ENCODE results near the gene RAB20.
"Not testable (repeated sequence)": the region's sequence is repeated elsewhere in the genome, so short reads cannot be mapped to it uniquely, and the experiment has no call there.

Gene RAB20

DNA sequence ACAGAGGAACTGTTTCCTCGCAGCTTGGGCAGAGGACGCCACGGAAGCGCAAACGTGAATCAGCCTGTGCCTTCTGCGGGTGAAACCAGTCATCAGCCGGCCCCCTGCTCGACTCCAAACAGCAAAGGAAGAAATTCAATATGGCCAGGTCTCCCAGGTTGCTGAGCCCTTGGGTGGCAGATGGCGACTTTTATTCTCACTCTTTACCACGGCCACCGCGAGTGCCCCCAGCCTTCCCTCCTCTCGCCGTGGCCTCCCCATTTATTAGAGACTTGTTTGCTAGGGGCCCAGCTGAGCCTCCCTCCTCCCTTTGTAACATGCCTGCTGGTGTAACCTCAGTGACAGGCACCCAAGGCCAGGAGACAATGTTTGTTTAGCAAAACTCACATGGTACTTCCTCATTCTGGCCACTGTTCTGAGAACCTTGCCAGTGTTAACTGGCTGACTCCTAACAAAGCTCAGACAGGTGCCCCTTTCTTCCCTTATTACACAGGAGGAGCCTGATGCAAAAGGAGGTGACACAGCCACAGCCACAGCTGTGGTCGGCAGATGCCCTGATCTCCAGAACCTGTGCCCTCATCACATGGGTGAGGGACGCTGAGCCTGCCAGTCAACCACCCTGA is 5.8 kb downstream of the RAB20 start:
- DNase-seq (ENCODE audit: low read depth in 3 of 3, low spot score in 1 of 3): no peak

DNA sequence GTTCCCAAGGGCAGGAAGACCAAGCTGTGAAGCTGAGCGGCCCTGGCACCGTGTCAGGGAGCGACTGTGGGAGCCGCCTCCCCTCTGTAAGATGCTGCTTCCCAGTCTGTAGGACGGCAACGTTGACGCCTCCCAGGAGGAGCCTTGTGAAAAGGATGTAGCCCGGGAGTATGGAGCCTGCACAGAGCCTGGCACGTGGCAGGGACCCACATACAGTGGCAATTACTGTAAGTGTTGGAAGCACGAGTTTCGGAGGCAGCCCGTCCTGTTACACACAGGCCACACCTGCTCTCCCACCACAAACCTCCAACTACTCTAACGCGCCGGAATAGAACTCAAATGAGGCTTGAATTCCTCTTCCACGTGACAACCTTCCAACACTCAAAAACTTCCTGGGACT is 6.6 kb downstream of the RAB20 start:
- DNase-seq (ENCODE audit: low read depth in 3 of 3, low spot score in 1 of 3): no peak

DNA sequence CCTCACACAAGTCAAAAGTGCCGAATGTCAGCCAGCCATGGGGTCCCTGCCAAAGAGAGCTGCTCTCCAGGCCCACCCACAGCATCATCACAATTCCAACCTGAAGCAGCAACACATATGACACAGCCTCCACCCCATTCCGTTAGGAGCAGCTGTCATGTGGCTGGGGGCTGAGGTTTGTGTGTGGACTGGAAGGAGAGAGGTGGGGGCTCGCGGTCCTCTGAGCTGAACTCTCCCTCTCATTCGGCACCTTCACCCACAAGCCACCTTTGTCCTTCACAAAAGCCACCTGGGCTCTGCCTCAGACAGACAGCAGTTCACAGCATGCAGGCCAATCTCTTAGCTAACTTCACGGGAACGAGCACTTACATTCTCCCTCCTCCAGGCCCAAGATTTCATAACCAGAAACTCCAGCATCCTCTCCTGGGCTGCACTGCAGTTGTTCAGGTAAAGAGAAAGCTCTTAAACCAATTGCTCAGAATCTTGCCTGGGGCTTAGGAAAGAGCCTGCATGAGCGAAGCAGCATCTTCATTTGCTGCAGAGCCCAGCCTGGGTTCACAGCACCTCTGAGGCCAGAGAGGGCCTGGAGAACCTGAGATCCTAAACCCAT is 7.2 kb downstream of the RAB20 start:
- DNase-seq (ENCODE audit: low read depth in 3 of 3, low spot score in 1 of 3): no peak

DNA sequence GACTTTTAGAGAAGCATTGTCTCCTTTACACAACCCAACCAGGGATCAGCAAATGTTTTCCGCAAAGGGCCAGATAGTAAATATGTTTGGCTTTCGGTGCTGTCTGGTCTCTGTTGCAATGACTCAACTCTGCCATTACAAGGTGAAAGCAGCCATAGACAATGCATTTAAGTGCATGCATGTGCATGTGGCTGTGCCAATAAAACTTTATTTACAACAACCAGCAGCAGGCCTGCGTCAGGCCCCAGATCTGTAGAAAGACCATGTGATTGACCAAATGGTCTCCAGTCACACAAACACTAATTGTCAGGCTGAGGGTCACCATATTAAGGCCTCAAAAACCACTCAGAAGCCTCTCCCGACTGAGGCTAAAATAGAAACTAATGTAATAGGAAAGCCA is 8.1 kb downstream of the RAB20 start:
- DNase-seq (ENCODE audit: low read depth in 3 of 3, low spot score in 1 of 3): no peak

DNA sequence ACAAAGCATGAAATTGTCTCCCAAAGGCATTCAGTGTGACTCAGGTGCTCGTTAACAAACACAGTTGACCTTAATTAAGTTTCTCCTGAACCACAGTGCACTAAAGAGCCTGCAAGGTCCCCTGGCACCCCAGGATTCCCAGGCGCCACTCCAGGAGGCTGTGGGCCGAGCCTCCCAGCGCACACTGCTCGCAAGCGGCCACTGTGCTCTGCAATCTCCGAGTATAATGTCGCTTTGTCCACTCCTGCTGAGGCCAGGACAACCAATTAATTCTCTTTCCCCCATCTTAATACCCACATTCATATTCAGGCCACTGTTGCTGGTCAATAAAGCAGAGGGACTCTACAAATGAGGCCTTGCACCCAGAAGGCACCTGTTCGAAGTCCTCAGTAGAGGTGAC is 8.8 kb downstream of the RAB20 start:
- no peak for DNase-seq (ENCODE audit: low read depth in 3 of 3, low spot score in 1 of 3)

DNA sequence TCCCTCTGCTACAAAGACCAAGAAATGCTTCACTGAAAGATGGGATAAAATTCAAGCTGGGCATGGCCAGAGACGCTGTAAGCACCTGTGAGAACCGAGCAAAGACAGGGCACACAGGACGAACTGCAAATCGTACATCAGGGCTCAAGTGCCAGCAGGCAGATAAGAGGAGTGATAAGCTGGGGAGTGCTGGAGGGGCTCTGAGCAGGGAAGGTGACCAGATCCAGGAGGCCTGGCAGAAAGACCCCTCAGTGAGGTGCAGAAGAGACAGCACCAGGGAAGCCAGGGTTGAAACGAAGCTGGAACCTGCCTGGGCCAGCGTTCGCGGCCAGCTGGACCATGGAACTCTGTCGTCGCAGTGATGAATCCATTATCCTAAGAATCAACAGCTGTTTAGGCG is 10.2 kb downstream of the RAB20 start:
- DNase-seq (ENCODE audit: low read depth in 3 of 3, low spot score in 1 of 3): no peak

DNA sequence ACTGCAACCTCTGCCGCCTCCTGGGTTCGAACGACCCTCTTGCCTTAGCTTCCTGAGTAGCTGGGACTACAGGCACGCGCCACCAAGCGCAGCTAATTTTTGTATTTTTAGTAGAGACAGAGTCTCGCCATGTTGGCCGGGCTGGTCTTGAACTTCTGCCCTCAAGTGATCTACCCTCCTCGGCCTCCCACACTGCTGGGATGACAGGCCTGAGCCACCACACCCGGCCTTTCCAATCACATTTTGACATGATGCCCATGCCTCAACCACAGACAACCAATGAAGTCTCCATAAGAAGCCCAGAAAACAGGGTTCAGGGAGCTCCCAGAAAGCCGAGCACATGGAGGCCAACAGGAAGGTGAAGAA is 11.7 kb downstream of the RAB20 start:
- DNase-seq (ENCODE audit: low read depth in 3 of 3, low spot score in 1 of 3): no peak

DNA sequence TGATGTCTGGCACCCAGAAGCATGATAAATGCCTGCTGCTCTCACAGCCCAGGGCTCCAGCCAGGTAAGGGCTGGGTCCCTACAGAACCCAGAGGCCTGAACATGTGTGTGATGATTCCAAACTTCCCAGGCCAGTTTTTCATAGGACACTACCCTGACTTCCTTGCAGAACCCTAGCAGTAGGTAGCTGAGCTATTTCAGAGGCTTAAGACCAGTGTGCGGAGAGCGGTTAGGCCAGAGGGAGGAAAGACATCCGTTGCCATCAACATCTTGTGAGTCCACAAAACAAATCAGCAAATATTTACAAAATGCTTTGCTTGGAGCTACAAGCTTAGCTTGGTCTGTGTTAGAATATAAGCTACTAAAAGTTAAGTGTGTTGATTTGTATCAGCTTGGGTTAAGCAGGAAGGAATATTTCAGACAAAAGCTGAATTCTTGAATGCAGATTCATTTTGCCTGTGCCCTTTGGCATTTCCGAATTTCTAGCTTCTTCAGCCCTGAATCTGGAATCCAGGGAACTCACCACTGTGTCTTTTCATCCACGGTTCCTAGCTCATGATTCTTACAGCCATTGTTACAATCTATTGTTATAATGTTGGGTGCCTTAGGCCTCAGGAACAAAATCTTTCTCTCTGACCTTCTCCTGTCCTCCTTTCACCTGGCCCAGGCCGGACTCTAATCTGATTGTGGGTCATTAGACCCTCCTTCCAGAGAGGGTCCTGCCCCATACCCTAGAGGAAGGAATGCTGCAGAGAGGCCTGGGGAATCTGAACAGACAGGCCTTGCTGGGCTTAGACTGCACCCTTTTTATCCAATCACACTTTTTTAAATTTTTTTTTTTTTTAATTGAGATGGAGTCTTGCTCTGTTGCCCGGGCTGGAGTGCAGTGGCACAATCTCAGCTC is 12.4 kb downstream of the RAB20 start:
- no peak for DNase-seq (ENCODE audit: low read depth in 3 of 3, low spot score in 1 of 3)

DNA sequence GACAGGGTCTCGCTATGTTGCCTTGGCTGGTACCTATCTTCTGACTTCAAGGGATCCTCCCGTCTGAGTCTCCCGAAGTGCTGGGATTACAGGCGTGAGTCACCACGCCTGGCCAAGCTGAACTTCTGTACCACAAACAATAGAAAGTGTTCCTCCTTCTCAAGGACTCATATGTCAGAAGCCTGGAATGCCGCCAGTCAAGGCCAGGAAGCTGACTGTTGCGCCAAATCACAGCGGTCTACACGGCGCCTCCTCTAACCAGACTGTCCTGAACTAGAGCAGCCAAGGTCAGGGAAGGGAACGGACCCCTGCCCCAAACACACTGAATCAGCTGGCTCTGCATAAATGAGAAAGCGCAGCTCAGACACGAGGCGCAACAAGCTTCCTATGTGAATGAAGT is 14.6 kb downstream of the RAB20 start:
- no peak for DNase-seq (ENCODE audit: low read depth in 3 of 3, low spot score in 1 of 3)

DNA sequence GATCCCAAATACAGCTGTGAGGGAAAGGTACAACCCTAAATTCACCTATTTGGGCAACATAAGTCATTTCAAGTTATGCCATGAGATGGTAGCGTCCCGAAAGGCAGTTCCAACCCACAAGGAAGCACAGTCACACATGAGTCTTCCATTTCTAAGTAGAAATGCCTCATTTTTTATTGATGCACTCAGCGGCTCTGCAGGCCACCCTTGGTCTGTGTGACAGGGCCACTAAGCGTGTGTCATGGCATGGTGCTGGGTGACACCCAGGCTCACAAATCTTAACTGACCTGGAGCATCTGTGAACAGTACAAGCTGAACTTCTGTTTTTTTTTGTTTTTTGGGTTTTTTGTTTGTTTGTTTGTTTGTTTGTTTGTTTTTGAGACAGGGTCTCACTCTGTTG is 15.1 kb downstream of the RAB20 start:
- no peak for DNase-seq (ENCODE audit: low read depth in 3 of 3, low spot score in 1 of 3)

DNA sequence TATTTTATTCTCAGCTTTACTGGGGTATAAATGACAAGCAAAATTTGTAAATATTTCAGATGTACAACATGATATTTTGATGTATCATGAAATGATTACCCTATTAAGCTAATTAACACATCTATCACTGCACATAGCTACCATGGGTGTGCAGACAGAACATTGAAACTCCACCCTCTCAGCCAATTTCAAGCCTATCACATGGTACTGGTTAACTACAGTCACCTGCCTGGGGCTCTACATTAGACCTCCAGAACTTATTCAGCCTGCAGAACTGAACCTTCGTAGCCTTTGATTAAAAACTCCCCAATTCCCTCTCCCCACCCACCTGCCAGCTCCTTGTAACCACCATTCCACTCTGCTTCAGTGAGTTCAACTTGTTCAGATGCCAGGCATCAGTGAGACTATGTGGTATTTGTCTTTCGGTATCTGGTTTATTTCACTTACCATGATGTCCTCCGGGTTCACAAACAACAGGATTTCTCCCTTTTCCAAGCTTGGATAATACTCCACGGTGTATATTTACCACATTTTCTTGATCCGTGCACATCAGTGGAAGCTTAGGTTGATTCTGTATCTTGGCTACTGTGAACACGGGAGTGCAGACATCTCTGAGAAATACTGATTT is 19.2 kb downstream of the RAB20 start:
- no peak for DNase-seq (ENCODE audit: low read depth in 3 of 3, low spot score in 1 of 3)

DNA sequence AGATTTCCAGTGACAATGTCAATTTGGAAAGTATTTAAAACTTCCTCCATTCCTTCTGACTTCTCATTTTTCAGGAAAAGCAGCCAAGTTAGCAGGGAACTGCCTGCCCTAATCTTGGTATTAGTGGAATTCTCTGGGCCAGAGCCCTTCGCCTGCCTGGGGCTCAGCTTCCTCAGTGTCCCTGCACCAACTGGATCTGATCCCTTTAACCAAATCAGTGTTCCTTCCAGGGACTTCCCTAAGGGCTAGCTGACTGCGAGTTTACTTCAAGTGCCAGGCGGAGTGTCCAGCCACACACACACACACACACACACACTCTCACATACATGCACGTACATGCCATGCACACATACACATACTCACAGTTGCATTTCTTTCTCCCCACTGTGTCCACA is 20.0 kb downstream of the RAB20 start:
- DNase-seq (ENCODE audit: low read depth in 3 of 3, low spot score in 1 of 3): no peak

DNA sequence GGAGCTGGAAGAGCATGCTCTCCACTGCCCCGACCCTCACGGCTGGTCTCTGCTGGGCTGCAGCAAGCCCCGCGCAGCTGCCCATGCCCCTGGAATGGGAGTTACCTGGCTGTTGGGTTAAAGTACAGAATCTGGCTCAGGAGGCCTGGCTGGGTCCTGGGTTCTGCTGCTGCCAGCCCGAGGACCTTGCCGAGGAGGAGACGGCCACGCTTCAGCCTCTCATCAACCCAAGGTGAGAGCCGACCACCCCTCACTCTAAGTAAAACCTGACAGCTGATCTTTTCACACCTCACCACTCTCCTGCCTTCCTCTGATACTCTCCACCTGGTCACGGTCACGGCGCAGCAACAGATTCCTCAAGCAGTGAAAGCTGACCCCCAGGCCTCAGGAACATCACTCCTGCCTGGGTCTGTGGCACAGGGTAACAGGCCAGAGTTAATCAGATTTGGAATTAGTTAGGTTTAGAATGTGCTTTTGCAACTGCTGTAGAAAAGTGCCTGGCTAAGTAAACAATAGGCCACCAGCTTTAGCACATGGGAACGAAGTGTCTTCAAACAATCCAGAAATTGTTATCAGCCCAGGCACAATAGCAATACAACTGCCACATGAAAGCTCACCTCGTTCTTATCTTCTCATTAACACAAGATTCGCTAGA is 20.5 kb downstream of the RAB20 start:
- no peak for DNase-seq (ENCODE audit: low read depth in 3 of 3, low spot score in 1 of 3)

DNA sequence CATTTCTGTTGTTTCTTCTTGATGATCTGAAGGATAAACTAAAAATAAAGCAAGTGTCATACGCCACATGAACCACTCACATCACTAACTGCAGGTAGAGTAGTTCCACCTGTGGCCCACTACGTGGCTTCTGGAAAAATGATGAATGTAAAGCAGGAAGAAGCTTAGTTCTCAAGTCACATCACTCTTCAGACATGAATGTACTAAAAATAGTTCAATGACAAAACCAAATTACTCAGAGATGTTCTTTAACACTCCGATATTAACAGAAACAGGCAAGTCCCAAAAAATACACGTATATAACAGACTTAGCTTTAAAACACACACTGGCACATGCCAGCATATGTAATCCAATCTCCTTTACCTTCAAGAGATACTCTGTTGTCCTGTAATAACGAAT is 21.6 kb downstream of the RAB20 start:
- DNase-seq (ENCODE audit: low read depth in 3 of 3, low spot score in 1 of 3): no peak

DNA sequence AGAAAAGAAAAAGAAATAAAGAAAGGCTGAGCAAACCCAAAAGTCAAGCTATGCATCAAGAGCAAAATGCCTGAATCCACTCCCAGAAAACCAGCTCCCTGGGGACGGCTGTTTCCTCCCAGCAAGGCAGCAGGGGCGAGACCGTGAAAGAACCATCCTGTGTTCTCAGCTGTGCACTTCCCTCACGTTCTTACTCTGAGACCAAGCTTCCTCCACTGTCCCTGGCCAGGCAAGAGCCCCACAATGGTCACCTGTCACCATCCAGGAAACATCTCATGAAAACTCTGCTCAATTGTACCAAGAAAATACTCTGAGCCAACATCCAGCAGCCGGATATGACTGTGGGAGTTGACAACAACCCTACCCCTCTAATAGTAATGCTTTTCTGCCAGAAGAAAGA is 22.9 kb downstream of the RAB20 start:
- DNase-seq (ENCODE audit: low read depth in 3 of 3, low spot score in 1 of 3): no peak

DNA sequence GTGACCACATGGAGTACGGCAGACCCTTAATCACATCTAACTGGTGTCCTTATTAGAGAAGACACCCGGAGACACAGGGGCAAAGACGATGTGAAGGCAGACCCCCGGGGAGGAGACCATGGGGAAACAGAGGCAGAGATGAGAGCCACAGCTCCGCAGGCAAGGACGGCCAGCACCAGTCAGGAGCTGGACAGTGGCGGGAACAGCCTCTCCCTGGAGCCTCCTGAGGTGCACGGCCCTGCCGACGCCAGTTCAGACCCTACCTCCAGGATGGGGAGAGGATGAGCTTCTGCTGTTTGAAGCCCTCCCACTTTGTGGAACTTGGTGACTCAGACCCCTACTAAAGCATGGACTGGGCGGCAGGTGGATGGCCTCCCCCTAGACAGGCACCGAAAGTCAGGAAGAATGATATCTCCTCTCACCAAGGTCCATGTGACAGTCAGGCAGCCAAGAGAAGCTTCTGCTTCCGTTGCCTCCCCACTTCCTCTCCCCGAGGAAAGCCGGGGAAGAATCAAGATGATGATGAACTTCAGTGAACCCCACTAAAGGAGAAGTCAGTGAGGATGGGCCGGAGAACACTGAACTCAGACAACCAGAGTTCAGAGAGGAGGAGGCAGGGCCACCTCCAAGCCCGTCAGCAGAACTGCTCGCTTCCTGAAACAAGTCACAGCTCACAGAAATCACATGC is 25.4 kb downstream of the RAB20 start:
- DNase-seq (ENCODE audit: low read depth in 3 of 3, low spot score in 1 of 3): no peak

DNA sequence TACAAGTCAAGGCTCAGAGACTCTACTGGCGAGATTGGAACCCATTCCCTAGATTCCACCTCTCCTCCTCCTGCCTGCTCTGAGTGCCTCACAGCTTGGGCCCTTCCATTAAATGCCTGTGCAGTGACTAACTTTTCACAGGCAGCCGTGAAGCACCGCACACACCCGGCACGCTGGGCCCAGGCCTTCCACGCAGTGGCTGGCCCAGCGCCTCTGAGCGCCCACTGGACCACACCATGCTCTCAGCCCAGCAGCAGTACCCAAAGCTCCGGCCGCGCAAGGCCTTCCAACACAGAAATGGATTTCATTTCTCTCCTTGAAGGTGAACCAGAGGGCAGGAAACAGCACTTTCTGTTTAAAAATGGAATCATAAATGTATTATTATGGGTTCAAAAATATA is 26.0 kb downstream of the RAB20 start:
- no peak for DNase-seq (ENCODE audit: low read depth in 3 of 3, low spot score in 1 of 3)

DNA sequence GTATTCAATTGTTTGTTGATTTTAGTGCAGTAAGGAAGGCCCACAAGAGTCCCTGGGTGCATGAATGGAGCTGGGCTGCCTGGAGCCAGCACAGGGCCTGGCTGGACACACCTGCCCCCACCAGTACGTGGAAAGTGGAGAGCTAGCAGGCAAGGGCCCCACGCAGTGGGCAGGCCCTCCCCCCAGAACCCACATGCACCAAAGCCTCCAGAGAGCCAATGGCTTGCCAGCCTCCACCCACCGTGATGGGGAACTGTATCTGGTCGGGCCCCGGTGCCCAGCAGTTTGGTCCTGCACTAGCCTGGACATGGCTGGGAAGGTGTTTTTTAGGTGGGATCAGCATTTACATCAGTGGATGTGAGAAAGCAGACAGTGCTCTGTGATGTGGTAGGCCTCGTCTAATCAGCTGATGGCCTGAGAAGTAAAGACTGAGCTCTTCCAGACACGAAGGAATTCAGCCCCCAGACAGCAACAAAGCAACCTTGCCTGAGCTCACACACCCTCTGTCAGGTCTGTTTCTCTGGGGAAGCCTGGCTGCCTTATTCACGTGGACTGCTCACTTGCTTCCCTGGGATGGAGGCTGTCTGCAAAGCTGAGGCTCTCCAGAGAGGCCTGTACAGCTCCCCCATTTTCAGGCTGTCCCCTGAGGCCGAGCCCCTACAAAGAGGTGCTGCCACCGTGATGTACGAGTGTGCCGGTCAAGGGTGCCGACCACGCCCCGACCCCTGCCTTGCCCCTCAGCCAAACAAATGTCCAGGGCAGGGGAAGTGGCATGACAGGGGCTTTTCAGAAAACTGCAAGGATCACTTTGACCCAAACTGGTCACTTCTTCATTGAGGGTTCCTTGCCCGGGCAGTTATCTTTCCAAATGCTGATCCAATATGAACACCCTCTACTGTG is 27.5 kb downstream of the RAB20 start:
- no peak for DNase-seq (ENCODE audit: low read depth in 3 of 3, low spot score in 1 of 3)

DNA sequence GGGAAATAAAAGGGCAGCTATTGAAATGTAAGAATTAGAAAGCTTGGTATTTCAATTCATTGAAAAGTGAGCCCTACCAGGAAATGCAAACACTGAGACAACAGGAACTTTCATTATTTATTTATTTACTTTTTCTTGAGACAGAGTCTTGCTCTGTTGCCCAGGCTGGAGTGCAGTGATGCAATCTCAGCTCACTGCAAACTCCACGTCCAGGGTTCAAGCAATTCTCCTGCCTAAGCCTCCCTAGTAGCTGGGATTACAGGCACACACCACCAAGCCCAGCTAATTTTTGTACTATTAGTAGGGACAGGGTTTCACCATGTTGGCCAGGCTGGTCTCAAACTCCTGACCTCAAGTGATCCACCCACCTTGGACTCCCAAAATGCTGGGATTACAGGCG is 29.3 kb downstream of the RAB20 start:
- not testable (repeated sequence) for DNase-seq (ENCODE audit: low read depth in 3 of 3, low spot score in 1 of 3)

DNA sequence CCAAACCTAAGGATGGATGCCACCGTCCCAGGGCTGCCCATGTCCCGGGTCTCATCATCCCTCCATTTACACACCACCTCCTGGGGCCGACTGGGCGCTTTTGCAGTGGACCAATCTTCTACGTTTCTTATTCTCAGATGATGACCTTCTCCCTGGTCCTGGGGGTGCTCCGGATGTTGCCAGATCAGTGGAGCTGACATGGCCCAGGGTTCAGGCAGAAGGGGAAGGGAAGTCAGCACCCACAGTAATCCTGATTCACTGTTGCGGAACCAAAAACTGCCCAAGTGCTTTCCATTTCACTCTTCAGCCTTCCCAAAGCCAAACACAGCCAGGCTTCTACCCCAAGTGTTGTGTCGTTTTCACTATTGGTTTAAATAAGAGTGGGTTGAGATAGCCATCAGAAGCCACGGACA is 29.8 kb downstream of the RAB20 start:
- no peak for DNase-seq (ENCODE audit: low read depth in 3 of 3, low spot score in 1 of 3)

All from stimulated activated CD4-positive, alpha-beta T cell treated with anti-CD3 and anti-CD28 coated beads, TNF-alpha, amount 100 ng/mL, for 1 hour (primary cell).